ENCODE measurements around the gene NDUFS1.
"Not testable (repeated sequence)": the region's sequence is repeated elsewhere in the genome, so short reads cannot be mapped to it uniquely, and the experiment has no call there.

NDUFS1 gene

DNA sequence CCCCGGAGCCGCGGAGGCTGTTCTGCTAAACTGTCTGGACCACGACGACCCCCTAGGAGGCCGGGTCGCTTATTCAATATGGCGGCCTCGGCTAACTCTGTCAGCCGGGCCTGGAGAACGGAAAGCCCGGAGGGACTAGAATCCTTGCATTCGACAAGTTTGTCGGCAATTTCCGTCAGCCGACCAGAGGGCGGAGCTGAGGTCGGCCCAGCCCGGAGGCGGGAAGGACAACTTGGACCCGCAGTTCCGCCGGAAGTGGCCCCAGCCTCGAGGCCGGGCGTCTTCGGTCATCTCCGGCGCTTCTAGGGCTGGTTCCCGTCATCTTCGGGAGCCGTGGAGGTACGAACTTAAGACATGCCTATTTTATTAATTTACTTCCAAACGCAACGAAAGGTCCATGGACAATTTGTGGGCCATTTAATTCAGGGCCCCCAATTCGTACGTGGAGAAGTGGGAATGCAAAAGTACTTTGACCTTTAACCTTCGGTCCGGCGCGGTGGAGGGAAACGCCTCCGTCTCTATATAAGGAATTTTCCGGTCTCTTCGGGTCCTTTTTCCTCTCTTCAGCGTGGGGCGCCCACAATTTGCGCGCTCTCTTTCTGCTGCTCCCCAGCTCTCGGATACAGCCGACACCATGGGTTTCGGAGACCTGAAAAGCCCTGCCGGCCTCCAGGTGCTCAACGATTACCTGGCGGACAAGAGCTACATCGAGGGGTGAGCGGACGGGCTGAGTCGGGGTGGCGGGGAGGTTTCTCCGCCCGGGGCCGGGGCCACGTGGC is at the start of gene NDUFS1, which contains the start of gene EEF1B2:
Gene NDUFS1 (minus strand): TSS at position 99 of the 779 bp plus-strand sequence. CDS start 5,766 bp downstream, outside the sequence.
Gene EEF1B2 (plus strand): TSS at position 550 of the 779 bp plus-strand sequence. CDS start 85 bp downstream, at position 635.
- DNase-seq: peak; percentile 91

DNA sequence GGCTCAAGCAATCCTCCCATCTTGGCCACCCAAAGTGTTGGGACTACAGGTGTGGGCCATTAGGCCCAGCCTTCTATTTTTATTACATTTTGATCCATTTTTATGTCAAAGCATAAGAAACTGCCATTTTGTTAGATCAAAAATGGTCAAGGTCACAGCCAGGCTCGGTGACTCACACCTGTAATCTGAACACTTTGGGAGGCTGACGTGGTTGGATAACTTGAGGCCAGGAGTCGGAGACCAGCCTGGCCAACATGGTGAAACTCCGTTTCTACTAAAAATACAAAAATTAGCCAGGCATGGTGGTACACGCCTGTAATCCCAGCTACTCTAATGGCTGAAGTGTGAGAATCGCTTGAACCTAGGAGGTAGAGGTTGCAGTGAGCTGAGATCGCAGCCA is 49.7 kb upstream of the NDUFS1 start:
- no peak for DNase-seq

DNA sequence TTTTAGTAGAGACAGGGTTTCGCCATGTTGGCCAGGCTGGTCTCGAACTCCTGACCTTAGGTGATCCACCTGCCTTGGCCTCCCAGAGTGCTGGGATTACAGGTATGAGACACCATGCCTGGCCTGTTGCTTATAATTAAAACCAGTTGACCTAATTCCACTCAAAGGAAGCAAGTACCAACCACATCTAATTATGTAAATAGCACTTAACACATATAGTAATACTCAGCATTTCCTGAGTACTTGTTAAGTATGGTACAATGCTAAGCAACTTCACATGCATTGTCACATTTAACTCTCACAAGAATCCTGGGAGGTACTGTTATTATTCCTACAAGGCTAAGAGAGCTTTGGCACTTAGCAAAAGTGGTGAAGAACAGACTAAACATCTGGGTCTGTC is 48.1 kb upstream of the NDUFS1 start:
- not testable (repeated sequence) for DNase-seq

DNA sequence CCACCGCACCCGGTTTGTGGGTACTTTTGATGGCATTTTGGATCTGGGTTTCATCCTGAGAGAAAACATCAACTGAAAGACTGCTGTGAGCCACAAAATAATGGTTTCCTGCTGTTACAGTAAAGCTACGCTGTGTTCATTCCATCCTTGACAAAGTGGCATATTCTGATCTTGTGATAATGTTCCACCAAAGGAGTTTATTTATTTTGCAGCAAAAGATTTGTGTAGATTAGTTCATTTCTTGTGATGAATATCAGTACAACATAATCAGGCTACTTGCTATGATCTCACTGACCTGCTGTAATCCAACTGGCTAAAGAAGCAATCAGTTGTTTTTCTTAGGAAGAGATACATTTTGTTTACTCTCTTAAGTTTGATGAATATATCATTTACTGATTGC is 45.5 kb upstream of the NDUFS1 start:
- DNase-seq: no peak

DNA sequence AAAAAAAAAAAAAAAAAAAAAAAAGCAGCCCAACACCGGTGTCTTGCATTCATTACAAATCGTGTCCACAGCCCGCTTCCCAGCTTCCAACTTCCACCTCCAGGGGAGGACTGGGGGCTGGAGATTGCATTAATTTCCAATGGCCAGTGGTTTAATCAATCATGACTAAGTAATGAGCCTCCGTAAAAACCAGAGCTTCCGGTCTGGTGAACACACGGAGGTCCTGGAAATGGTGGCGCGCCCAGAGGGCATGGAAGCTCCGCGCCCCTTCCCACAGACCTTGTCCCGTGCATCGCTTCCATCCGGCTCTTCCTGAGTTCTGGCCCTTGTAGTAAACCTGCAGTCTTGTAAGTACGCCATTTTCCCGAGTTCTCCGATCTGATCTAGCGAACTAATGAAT is 44.1 kb upstream of the NDUFS1 start:
- DNase-seq: no peak

DNA sequence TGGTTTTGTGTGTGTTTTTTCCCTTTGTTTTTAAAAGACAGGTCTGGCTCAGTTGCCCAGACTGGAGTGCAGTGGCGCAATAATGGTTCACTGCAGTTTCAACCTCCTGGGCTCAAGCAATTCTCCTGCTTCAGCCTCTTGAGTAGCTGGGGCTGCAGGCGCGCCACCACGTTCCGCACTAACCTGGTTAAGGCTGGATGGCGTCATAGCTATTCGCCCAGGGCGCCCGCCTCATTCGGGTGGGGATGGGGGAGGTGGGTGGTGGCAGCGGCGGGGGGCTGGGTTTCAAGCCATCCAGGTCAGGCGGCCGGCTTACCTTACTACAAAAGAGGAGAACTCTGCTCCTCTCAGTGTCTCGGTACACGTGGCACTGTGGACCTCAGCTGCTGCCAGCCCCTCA is 43.2 kb upstream of the NDUFS1 start:
- no peak for DNase-seq

DNA sequence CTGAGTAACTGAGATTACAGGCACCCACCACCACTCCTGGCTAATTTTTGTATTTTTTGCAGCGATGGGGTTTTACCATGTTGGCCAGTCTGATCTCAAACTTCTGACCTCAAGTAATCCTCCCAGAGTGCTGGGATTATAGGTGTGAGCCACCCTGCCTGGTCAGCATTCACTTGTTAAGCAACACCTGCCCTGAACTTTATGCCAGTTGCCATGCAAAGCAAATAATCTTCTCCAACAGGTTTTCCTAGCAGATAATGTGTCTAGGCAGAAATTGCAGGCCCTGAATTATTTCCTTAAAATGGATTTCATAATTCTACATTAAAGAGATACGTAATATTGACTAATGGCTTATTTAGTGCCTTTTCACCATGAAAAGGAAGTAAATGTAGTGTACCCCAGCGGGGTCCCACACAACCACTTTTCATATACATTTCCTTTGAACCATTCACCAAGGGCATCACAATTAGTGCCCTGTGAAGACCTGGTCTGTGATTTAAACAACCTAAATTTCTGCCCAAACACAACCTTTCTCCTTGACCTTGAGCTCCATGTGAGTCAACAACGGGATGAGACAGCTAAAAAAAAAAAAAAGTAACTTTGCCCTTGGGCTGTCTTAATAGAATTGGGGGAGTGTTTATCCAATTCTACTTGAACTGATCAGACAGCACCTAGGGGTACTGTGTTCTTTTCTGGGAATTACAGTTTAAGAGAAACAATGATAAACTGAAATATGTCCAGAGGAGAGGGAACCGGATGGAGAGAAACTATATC is 42.0 kb upstream of the NDUFS1 start:
- no peak for DNase-seq

DNA sequence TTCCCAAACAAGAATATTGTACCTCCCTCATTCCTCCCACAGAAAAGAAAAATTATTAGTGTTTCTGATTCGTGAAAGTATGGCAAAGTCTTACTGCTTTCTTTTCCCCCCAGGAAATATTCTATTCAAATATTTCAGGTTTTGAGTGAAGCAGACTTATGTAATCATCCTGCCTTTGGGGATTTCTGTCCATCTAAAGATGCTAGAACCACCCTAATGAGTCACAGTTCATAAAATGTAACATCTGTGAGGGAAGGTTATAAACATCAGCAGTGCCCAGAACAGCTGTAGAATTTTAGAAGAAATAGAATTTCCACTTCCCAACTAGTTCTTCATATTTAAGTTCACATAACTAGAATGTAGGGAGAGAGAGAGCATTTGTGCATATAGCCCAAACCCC is 39.4 kb upstream of the NDUFS1 start:
- DNase-seq: no peak

DNA sequence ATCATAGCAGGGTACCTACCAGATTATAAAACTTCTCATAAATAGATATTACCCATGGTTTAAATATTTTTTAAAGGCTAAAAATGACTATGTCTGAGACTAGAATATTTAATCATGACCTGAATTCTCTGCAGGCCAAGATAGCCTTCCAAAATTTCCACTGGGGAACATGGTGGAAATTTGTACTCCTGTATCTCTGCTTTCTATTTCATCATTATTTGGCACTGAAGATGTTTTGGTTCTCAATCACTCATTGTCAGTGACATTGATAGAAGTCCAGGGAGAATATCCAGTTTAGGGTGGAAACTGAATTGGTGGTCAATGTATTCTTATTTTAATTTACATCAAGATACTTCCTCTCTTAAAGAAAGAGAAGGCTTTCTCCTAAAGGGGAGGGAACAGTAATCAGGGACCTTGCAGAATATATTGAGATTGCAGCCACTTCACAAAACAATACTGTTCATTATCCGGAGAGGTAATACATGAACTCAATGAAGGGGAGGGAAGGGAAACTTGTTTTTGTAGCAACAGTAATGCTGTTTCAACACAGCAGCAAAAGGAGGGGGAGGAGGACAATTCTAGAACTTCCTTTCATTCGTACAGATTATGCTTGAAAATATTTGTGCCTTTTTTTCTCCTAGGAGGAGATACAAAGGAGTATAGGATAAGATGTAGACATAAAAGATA is 34.6 kb upstream of the NDUFS1 start:
- DNase-seq: peak; percentile 16

DNA sequence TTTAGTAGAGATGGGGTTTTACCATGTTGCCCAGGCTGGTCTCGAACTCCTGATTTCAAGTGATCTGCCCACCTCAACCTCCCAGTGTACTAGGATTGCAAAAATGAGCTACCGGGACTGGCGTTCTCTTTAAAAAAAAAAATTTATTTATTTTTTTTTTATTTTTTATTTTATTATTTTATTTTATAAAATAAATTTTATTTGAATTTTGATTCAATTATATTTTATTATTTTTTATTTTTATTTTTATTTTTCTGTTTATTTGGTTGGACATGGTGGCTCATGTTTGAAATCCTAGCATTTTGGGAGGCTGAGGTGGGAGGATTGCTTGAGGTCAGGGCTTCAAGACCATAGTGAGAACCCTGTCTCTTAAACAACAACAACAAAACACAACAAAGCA is 32.9 kb upstream of the NDUFS1 start:
- no peak for DNase-seq

DNA sequence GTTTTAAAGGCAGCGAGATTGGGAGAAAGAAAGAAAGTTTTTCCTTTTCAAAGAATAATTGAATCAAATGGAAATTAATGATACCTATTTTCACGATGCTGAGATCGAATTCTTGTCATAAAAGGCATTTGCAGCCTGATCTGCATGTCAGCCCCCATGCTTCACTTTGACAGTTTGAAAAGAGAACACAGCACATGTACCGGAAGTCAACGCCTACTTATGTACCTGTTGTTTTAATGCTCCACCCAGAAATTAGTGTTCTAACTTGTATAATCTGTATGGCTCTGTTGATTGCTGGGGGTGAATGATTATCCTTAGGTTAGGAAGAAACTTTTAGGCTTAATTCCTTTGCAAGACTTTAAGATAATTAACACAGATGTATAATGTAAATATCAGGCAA is 31.4 kb upstream of the NDUFS1 start:
- no peak for DNase-seq

DNA sequence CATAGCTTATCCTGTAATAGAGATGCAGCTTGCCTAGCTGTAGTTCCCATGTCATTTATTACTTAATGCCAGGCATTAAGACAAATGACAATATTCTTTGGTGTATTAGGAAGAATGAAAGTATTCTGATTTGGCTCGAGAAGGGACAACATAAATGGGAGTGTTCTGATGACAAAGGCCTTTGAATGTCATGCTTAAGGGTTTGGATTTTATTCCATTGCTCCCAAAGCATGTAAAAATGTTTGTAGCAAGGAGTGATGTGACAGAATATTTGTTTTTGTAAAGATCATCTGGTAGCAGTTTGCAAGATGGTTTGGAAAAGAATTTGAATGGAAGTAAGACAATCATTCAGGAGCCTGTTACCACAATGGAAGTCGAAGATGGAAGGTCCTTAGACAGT is 30.9 kb upstream of the NDUFS1 start:
- no peak for DNase-seq

DNA sequence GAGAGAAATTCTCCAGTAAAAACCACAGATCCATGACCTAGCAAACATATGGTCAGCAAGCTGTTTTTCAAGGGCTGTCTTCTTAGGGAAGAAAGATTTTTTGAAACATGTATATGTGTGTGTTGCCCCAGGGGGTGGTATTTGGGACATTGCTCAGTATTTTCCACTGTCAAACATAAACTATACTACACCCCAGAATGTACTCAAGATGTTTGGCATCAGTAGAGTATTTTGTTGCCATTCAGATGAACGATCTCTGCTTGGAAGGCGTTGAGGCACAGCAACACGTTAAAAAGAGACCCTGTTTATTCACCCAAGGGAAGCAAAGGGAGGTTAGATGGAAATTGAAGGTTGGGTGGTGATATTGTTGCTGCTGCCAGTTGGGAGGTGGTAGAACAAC is 30.4 kb upstream of the NDUFS1 start:
- DNase-seq: no peak

DNA sequence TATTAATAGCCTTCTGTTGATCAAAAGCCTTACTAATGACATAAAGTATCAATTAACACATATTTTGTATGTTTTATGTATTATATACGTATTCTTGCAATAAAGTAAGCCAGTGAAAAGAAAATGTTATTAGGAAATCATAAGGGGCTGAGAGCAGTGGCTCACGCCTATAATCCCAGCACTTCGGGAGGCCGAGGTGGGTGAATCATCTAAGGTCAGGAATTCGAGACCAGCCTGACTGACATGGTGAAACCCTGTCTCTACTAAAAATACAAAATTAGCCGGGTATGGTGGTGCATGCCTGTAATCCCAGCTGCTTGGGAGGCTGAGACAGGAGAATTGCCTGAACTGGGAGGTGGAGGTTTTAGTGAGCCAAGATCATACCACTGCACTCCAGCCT is 22.3 kb upstream of the NDUFS1 start:
- DNase-seq: not testable (repeated sequence)

DNA sequence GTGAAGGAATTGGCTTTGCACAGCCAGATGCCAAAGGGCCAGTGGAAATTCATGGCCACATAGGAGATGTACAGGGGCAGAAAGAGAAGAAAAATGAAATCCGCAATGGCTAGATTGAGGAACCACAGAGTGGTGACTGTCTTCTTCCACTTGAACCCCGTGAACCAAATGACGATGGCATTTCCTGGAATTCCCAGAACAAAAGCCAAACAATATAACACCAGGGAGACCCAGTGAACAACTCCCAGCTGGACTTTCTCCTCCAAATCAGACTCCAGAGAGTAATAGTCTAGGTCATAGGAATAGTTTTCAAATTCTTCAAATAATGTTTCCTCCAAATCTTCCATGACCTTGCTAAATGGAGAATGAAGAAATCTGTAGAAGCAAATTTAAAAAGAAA is 17.7 kb upstream of the NDUFS1 start:
- no peak for DNase-seq

DNA sequence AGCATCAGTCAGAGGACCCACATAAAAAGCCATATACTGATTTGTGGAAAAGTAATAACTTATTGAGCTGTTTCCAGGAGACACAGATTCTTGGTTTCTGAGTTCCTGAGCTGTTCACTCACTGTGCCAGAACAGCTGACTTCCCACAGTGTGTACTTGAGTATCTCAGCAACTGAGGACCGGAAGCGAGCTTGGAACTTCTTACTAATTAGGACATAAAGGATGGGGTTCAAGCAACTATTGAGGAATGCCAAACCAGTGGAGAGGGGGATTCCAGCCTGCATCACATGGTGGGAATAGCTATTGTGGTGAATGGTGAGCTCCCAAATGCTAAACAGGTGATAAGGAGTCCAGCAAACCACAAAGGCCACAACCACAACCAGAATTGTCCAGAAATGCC is 16.9 kb upstream of the NDUFS1 start:
- DNase-seq: no peak

DNA sequence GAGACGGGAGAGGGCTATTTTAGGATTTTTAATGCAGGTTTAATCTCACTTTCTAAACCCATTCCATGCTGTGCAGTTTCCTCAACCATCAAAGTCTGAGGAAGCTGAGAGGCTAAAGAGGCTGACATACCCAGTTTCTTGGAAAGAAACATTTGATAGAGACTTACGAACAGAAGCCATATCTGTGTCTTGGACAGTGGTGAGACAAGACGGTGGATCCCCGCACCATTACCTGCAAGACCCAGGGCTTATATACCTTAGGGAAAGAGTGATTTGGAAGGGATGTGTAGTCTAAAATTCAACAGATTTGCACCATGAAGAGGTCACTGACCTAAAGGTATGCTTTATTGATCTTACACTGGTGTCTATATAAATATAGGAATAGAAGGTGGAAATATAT is 13.9 kb upstream of the NDUFS1 start:
- DNase-seq: no peak

DNA sequence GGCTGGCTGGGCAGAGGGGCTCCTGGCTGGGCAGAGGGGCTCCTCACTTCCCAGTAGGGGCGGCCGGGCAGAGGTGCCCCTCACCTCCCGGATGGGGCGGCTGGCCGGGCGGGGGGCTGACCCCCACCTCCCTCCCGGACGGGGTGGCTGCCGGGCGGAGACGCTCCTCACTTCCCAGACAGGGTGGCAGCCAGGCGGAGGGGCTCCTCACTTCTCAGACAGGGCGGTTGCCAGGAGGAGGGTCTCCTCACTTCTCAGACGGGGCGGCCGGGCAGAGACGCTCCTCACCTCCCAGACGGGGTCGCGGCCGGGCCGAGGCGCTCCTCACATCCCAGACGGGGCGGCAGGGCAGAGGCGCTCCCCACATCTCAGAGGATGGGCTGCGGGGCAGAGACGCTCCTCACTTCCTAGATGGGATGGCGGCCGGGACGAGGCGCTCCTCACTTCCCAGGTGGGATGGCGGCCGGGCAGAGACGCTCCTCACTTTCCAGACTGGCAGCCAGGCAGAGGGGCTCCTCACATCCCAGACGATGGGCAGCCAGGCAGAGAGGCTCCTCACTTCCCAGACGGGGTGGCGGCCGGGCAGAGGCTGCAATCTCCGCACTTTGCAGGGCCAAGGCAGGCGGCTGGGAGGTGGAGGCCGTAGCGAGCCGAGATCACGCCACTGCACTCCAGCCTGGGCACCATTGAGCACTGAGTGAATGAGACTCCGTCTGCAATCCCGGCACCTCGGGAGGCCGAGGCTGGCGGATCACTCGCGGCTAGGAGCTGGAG is 12.6 kb upstream of the NDUFS1 start:
- not testable (repeated sequence) for DNase-seq

DNA sequence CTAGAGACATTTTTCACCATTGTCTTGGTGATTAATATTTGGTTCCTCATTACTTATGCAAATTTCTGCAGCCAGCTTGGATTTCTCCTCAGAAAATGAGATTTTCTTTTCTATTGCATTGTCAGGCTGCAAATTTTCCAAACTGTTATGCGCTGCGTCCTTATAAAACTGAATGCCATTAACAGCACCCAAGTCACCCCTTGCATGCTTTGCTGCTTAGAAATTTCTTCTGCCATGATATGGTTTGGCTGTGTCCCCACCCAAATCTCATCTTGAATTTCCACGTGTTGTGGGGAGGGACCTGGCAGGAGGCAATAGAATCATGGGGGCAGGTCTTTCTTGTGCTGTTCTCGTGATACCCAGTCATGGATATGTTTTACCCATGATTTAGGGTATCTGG is 9.0 kb upstream of the NDUFS1 start:
- DNase-seq: not testable (repeated sequence)

DNA sequence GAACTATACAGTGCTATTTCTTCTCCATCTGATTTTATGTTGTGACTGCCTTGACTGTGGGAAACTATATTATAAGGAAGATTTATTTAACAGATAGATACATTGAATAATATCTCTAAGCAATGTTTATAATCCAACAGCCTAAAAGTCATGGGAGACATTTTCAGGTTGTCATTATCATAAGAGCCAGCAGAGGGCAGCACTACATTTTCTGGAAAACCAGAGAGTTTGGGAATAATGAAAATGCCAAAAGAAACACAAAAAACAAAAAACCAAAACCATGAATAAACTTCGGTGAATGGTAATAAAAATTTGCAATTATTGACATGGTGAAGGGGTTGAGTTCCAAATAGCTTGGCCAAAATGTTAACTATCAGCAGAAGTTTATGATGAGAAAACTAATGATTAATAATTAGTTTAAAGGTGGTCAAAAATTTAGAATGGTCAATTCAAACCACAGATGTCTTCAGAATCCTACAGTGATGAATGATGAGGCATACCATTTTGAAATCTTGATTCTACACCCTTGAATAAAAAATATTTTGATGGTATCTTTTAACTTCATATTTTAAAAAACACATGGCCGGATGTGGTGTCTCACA is 5.1 kb upstream of the NDUFS1 start:
- no peak for DNase-seq

DNA sequence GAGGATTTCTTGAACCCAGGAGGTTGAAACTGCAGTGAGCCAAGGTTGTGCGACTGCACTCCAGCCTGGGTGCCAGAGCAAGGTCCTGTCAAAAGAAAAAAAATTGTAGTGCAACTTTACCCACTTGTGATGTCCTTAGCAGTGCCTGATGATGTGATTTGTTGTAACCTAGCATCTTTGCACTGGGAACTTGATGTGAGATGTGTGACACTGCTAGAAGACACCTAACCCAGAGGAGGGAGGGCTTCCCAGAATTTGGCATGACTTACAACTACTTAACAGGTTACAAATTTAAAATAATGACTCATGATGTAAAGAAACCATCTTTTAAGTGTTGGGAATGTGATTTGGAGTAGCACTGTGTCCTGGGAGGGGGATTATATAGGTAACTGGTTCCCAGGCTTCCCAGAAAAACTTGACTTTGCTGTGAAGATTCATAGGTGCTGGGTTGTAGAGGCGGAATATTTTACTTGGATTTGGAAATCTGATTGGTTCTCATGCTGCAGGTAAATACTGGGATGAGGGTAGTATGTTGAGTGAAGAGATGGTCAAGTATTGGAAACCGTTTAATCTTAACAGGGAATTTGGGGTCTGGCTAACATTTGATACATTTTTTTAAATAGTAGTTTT is 4.1 kb upstream of the NDUFS1 start:
- no peak for DNase-seq

DNA sequence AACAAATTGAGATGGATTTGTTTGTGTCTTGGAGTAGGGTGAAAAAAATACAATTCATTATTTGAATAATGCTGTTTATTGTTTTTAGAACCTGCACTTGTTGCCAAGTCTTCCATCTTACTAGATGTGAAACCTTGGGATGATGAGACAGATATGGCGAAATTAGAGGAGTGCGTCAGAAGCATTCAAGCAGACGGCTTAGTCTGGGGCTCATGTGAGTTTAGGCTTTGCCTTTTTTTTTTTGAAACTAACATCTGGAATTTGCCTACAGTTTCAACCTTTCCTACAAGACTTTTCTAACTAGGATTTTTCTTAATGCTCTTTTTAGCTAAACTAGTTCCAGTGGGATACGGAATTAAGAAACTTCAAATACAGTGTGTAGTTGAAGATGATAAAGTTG is 3.2 kb upstream of the NDUFS1 start:
- DNase-seq: not testable (repeated sequence)

Measured in NCI-H1436 treated with DMSO at 0.1 percent for 48 hours (cell line).